Inferior parietal cortex (tissue), 1 donor: ENCODE results near the gene GPS1.

Experiments used
- DNase-seq: peaks from one replicate; pipeline ENCODE4 v3.0.0-alpha.2; 2016; ENCODE audit errors: extremely low spot score

GPS1 gene

DNA sequence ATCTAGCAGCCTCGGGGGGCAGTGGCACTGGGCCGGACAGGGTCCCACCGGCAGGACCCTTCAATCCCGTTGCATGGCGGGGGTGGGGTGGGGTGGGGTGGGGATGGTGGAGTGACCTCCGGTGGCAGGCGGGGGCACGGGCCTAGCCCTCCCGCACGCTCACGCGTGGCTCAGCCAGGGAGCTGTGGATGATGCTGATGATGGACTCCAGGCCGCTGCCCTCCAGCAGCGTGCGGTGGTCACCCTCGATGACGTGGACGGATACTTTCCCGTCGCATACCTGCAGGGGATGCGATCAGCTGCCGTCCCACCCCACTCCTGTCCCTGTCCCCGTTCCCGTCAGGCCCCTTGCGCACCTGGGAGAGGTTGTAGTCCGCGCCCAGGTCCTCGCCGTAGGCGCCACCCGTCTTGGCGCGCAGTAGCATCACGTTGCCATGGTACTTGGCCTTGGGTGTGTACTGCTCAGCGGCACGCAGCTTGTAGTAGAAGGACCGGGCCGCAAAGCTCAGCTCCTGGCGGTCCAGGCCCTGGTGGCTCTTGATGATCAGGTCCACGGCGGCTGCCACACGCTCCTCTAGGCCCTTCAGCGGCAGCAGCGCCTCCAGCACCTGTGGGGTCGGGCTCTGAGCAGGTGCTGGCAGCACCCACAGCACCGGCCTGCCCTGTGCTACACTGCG, 27.4 kb downstream of the GPS1 start:
- DNase-seq = no peak

DNA sequence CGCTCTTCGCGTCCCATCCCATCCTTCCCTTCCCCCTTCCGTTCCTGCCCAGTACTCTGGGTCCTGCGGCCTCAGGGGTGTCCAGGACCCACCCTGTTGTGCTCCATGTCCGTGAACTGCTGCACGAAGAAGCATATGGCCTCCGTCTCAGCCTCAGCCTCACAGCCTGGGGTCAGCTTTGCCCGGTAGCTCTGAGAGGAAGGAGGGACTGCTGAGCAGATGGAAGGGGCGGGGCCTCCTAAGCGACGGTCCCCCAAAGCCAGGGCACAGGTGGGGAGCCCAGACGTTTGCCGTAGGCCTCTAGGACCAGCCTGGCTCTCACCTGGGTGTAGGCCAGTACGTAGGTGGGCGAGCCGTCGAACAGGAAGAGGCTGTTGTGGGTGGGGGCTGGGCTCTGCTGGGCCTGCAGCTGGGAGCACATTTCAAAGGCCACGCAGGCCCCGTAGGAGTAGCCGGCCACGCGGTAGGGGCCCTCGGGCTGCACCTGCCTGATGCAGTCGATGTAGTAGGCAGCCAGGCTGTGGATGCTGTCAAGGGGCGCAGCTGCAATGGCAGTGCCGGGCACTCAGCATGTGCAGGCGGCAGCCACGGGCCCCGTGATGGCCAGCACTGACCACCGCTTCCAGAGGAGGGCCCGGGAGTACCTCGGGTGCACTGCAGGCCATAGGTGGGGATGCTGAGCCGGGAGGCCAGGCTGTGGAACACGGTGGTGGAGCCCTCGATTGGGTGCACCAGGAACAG, 28.5 kb downstream of the GPS1 start:
- DNase-seq = no peak

DNA sequence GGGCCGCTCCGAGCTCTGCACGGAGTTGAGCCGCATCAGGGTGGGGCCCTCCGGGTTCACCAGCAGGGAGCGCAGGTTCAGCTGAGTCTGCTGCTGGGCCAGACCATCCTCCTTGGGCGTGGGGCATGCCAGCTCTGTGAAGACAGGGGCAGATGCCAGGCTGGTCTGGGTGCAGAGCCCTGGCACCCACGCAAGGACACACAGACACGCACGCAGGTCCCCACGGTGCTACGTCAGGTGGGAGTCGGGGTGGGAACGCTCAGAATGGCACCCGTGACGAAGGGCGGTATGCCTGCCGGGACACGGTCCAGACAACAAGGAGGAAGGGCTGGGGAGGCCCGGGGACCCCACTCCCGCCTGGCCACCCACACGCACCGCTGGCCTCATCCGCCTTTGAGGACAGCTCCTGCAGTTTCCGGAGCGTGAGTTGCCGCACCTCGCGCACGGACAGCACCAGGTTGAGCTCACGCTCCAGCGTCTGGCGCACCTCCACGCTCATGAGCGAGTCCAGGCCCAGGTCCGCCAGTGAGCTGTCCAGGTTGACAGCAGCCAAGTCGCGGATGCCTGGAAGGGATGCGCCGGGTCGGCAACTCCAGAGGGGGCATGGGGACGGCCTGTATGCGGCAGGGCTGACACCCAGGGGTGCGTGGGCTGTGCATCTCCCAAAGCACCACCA, 29.2 kb downstream of the GPS1 start:
- DNase-seq = no peak

DNA sequence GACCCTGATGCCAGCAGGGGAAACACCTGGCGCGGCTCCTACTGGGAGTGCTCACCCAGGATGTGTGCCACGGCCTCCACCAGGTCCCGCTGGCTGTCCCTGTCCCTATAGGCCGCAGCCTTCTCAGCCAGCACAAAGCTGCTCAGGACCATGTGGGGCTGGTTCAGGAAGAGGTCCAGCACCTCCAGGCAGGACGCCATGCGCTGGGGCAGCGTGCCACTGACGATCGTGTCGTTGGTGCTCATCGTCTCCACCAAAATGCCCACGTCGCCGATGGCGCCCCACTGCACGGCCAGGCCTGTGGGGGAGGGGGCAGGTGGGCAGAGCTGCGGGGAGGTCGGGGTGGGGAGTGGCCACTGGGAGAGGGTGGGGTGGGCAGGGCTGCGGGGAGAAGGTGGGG, 29.8 kb downstream of the GPS1 start:
- no peak for DNase-seq

DNA sequence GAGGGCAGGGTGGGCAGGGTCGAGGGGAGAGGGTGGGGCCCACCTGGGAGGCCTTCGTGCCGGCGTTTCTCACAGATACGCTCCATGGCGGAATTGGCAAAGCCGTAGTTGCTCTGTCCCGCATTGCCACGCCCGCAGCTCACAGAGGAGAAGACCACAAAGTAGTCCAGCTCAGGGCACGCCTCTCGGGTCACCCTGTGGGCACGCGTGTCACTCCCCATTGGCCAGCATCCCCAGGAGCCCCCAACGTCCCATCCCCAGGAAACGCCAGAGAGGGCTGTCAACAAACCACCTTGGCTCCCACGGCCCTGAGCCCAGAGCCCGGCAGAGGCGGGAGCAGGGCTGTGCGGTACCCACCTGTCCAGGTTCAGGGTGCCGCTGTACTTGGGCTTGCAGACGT, 30.3 kb downstream of the GPS1 start:
- DNase-seq = no peak

DNA sequence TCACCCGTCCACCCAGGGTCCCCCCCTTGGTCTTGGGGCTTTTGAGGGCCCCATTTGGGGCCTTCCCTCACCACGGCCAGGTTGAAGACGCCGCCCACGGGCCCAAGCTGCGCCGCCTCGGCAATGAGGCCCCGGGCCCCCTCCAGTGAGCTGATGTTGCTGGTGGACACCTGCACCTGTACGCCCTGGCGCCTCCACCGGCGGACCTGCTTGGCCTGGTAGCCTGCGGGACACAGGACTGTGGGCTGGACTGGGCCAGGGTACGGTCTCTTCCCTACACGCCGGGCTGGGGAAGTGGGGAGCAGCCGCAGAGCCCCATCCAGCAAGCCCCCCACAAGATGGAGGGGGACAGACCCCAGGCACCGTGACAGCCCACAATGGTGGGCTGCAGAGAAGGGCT, 30.8 kb downstream of the GPS1 start:
- no peak for DNase-seq

DNA sequence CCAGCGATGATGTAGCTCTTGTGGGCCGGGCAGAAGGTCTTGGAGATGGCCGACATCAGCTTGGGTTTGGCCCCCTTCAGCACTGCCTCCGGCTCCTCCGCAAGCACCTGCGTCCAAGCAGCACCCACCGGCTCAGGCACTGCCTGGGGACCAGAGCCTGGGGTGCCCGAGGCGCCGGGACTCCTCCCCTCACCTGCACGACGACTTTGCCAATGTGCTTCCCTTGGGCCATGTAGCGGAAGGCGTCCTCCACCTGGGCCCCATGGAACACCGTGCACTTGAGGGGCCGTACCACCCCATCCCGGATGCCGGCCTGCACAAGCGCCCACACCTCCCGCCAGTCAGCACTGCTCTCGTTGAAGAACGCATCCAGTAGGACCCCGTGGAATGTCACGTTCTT, 31.3 kb downstream of the GPS1 start:
- DNase-seq = no peak

DNA sequence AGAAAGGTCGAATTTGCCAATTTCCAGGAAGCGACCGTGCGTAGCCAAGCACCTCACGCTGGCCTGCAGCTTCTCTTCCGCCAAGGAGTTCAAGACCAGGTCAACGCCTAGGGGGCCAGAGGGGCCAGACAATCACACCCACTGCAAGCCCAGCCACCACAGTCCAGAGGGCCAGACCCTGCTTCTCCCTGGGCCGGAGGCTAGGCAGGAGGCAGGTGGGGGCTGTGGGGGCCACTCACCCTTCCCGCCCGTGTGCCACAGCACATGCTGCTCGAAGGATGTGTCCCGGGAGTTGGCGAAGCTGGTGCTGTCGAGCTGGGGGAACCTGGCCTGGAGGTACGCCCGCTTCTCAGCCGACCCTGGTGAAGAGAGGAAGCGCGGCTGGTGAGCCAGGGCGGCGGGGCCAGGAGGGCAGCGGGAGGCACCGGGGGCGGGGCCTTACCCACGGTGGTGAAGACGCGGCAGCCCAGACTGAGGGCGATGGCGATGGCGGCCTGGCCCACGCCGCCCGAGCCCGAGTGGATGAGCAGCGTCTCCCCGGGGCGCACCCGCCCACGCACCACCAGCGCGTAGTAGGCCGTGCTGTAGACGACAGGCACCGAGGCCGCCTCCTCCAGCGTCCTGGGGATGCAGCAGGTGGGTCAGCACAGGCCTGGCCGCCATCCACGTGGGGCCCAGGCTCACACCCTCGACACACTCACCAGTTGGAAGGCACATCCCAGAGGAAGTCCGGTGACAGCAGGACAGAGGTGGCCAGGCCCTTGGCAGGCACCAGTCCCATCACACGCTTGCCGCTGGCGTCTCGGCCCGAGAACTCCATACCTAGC, 32.0 kb downstream of the GPS1 start:
- DNase-seq = no peak

DNA sequence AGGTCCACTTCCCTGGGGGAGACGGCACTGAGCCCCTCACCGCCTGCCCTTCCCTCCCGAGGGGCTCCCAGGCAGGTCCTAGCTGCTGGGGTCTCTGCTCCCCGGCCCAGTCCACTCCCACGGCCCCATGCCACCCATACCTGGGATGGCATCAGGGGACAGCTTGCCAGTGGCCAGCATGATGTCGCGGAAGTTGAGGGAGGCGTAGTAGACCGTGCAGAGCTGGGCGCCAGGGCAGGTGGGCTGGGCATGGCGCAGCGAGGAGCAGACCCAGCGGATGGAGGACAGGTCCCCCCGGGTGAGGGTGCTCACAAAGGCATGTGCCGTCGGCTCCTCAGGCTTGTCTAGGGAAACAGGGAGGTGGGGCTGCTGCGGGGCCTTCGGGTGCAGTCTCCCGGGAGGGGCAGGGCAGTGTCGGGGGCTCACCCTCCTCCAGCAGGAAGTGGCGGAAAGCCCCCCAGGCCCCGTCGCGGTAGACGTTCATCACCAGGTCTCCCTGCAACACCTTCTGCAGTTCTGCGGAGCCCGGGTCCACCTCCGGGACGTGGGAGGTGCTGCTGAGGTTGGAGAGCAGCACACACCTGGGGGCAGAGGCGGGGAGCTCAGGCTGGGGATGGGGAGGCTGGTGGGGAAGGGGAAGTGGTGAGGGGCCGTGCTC, 32.8 kb downstream of the GPS1 start:
- no peak for DNase-seq

DNA sequence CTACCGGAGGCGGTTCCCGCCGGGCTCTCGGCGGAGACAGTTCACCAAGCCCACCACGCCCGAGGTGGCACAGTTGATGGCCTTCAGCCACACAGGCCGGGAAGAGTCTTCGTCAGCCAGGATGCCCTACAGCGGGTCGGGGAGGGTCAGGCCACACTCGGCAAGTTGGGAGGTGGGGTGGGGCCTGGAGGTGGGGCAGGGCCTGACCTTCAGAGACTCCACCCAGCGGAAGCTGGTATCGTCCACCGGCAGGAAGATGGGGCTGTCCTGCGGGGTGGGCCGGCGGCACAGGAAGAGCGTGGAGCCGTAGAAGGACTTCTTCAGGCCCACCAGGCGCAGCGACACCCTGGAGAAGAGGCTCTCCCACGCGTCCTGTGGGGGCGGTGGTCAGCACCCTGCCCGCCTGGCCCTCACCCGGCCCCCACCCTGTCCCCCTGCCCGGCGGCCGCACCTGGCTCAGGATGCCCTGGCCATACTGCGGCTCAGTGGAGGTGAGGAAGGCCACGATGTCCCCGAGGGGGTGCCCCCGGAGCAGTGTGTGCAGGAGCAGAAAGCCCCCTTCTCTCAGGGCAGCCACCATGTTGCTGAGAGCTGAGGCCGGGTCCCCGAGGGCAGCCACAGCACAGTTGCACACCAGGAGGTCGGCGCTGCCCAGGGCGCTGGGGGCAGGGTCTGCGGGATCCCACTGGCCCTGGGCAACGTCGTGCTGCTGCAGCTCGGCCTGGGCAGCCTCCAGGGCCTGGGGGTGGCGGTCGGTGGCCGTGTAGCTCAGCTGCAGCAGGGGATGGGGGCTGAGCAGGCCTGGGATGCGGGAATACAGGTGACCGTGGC, 33.5 kb downstream of the GPS1 start:
- DNase-seq = no peak

DNA sequence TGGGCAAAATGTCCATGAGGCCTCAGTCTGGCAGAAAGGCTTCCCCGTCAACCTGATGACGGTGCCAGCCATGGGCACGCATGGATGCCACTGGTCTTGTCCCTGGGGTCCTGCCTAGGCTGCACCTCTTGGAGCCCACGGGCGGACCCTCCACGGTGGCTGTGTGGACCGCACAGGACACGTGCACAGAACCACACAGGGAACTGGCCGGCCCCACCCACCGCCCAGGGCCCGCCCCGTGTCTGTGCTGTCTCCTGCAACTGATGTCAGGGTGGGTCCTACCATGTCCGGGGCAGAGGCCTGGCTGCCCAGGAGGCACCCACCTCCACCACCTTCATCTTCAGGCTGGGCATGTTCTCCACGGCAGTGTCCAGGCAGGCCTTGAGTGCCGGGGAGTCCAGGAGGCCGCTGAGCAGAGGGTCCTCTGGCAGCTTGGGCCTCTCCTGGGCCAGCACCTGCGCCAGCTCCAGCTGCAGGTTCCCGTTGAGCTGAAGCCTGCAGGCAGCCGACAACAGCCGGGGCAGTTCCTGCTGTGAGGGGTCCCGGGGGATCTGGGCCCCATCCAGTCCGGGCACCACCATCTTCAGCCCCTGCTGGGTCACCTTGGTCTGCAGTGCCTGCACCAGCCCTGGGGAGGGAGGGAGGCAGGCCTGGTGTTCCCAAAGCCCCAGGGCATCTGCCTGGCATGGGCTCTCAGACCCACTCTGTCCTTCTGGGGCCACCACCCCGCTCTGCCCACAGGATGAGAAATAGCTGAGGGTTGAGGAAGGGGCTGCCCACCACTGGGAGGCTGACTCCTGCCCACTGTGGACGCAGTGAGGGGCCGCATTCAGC, 34.5 kb downstream of the GPS1 start:
- DNase-seq = no peak

DNA sequence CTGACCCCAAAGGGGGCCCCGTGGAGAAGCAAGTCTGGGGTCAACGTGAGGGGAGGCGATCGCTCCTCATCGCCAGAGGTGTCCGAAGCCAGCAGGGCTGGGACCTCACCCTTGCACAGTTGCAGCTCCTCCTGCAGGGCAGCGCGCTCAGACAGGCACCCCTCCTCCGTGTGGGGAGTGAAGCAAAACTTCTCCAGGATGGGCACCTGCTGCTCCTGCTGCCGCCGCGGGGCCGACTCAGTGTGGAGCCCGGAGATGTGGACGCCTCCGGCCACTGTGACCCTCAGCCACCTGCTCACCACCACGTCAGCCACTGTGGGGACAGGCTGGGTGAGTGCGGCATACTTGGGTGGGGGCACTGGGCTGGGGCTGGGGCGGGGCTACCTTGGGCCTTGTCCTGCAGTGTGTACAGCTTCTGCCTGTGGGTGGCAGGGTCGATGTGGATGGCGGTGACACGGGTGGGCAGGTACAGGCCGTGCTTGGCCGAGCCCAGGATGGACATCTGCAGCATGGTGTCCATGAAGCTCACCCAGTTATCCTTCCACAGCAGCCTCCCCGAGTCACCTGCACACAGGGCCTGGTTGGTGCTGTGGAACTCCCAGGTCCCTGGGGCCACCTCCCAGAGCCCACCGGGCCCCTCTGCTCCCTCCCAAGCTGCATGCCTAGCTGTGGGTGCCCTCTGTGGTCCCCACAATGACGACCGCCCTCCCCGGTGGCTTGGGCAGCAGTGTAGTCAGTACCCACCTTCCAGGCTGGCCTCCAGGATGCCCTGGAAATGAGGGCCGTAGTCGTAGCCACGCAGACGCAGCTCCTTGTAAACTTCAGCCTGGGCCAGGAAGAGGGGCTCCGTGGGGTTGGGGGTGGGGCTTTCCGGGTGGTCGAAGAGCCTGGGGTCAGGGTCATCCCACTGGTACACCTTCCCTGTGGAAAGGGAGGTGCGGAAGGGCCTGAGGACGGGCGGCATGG, 35.5 kb downstream of the GPS1 start:
- DNase-seq = no peak

DNA sequence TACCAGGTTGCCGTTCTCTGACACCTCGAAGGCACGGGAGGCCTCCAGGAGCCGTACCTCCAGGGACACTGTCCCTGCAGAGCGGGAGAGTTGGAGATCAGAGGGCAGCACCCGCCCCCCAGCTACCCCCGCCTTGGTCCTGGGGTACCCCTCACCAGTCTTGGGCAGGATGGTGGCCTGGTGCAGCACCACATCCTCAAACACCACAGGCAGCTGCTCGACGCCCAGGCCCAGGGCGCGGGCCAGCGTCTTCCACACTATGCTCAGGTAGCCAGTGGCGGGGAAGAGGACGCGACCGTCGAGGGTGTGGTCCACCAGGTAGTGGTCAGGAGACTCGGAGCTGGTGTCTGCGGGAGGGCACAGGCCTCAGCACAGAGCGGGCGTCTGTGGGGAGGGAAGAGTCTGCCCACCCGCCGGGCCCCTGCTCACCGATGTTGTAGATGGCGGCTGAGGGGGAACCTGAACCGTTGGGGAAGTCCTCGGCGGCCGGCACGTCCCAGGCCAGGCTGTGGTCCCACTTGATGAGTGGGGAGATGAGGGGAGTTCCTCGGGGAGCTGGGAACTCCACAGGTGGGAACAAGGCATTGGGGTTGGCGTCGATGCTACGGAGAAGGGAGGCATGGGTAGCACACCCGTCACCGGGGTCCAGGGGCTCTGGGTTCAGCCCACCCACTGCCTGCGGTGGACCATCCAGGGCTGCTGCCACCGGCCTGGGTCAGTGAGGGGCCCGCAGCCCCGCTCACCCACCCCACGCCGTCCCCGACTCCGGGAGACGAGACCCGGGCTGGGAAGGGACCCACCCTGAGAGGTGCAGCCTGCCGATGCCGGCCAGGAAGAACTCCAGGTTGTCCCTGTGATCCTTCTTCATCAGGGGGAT, 36.5 kb downstream of the GPS1 start:
- DNase-seq = no peak

DNA sequence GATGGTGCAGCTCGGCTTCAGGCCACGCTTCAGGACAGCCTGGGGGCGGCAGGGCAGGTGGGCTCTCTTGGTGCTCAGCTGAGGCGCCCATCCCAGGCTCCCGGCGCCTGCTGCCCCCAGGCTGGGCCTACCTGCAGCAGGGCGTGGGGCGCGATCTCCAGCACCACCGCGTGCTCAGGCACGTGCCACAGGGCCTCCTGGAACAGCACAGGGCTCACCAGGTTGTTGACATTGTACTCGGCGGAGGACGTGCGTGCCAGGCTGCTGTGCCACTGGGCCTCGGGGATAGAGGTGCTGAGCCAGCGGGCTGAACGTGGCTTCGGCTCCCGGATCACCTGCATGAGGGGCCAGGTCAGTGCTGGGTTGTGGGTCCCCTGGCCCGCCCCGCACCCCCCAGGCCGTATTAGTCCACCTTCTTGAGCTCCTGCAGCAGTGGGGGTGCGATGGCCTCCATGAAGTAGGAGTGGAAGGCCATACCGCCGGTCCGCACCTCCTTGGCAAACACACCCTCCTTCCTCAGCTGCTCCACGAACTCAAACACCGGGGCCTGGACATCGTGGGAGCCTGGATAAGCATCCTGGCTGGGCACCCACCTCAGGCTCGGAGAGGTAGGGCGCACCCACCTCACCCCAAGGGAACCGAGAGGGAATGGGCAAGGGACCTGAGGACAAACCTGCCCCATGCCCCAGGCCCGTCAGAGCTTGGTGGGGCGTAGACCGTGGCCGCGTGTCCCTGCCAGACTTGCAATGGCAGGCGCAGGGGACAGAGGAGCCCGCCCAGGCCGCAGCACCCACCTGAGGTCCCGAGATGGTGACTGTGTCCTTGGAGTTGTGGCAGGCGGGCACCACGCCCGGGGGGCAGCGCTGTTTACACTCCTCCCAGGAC, 37.4 kb downstream of the GPS1 start:
- no peak for DNase-seq

DNA sequence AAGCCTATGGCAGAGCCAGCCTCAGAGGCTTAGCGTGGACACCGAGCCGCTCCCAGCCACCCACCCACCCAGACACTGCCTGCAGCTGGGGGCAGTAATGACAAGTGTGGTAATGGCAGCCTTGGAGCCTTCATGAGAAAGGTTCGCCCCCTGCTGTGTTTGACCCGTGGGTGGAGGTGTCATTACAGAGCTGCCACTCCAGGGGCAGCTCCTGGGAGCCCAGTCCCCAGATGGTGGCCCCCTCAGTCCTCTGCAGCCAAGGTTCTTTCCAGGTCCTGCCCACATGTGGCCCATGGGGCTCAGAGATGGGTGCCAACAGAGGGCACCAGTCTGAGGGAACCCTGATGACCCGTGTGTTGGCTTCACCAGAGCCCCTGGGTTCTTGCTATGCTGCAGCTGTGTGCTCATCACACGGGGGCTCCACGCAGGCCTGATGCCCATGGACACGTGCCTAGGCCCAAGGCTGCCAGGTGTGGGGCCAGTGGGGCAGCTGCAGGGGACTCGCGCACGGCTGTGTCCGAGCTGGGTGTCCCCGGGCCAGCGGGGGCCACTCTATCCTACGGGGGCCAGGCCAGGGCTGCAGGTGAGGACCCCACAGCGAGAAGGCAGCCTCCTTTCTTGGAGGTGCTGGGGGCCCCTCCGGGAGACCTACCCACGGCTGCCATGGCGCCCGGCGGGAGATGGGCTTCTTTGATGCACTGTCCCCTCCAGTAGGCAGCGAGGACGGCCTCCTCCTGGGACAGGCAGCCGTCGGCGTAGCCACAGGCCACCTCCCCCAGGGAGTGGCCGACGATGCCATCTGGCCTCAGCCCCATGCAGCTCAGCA, 38.2 kb downstream of the GPS1 start:
- DNase-seq = no peak
